Neural progenitor cell (in vitro differentiated cells): ENCODE measurements around the gene C10orf67. TPM values are rescaled to one million over a fixed set of nuclear protein-coding genes. Genes with fewer than 3 reads are reported as not detected.
"Not testable (repeated sequence)": the region's sequence is repeated elsewhere in the genome, so short reads cannot be mapped to it uniquely, and the experiment has no call there.

Experiments
- DNase-seq: peaks from one replicate; pipeline ENCODE4 v3.0.0-alpha.2; 2016; ENCODE audit warnings: low spot score
- H2AFZ ChIP-seq: fragments of 200-600 bp; sonication (generic); replicated peaks from 2 replicates; pipeline ENCODE4 v1.6.1; 2016; ENCODE audit warnings: antibody characterized with exemption
- H3F3A ChIP-seq: fragments of 200-600 bp; sonication (generic); 2 replicates; pipeline ENCODE4 v1.6.1; 2016; ENCODE audit warnings: antibody characterized with exemption, low read depth
- H3K27ac ChIP-seq: fragments of 200-600 bp; sonication (generic); 2 replicates; pipeline ENCODE4 v1.5.1; 2016; ENCODE audit warnings: mild to moderate bottlenecking
- H3K27me3 ChIP-seq: fragments of 200-600 bp; sonication (generic); 2 replicates; pipeline ENCODE4 v1.6.1; 2016; ENCODE audit warnings: mild to moderate bottlenecking, moderate library complexity
- H3K36me3 ChIP-seq: fragments of 200-600 bp; sonication (generic); 2 replicates; pipeline ENCODE4 v1.5.1; 2016
- H3K4me1 ChIP-seq: fragments of 200-600 bp; sonication (generic); 2 replicates; pipeline ENCODE4 v1.6.1; 2016; ENCODE audit warnings: mixed run types
- H3K4me2 ChIP-seq: fragments of 200-600 bp; sonication (generic); 2 replicates; pipeline ENCODE4 v1.6.1; 2016
- H3K4me3 ChIP-seq: fragments of 200-600 bp; sonication (generic); 2 replicates; pipeline ENCODE4 v1.5.1; 2016
- H3K79me2 ChIP-seq: fragments of 200-600 bp; sonication (generic); 2 replicates; pipeline ENCODE4 v1.6.1; 2016; ENCODE audit warnings: low read depth
- H3K9ac ChIP-seq: fragments of 200-600 bp; sonication (generic); 2 replicates; pipeline ENCODE4 v1.6.1; 2016
- H3K9me3 ChIP-seq: fragments of 200-600 bp; sonication (generic); 2 replicates; pipeline ENCODE4 v1.5.1; 2016; ENCODE audit warnings: low read depth
- H4K20me1 ChIP-seq: fragments of 200-600 bp; sonication (generic); 2 replicates; pipeline ENCODE4 v1.6.1; 2016; ENCODE audit warnings: low read depth
- H3K27ac Mint-ChIP-seq: 3 replicates; pipeline ENCODE4 v1.8.0; 2021; ENCODE audit warnings: mixed read lengths
- H3K27me3 Mint-ChIP-seq: 2 replicates; pipeline ENCODE4 v1.8.0; 2022; ENCODE audit warnings: low read depth, mild to moderate bottlenecking, inconsistent platforms, moderate library complexity, mixed read lengths; ENCODE audit not compliant: insufficient read depth
- H3K36me3 Mint-ChIP-seq: 3 replicates; pipeline ENCODE4 v1.8.0; 2021; ENCODE audit warnings: mixed read lengths
- H3K4me1 Mint-ChIP-seq: 3 replicates; pipeline ENCODE4 v1.8.0; 2021; ENCODE audit warnings: mixed read lengths
- H3K4me3 Mint-ChIP-seq: 3 replicates; pipeline ENCODE4 v1.8.0; 2021; ENCODE audit warnings: mild to moderate bottlenecking, moderate library complexity, mixed read lengths
- H3K9me3 Mint-ChIP-seq: 3 replicates; pipeline ENCODE4 v1.8.0; 2020; ENCODE audit warnings: mixed read lengths
- EZH2 ChIP-seq: fragments of 200-600 bp; sonication (generic); IDR thresholded peaks from 2 replicates; pipeline ENCODE4 v1.6.1; 2017; ENCODE audit warnings: antibody characterized with exemption, mild to moderate bottlenecking, moderate library complexity
- EZH2phosphoT487 ChIP-seq: fragments of 200-600 bp; sonication (generic); IDR thresholded peaks from 2 replicates; pipeline ENCODE4 v1.6.1; 2017; ENCODE audit warnings: antibody characterized with exemption
- total RNA-seq: library from RNA; depleted of rRNA; stranded (reverse); fragments of >200 nt; gene quantifications from 2 replicates; pipeline ENCODE4 v1.2.3, GENCODE V29; 2015; ENCODE audit warnings: low replicate concordance
- TF ChIP-seq, protein P1 (sequence below): fragments of 200-600 bp; sonication (generic); IDR thresholded peaks from 2 replicates; pipeline ENCODE4 v1.5.1; 2017; ENCODE audit warnings: antibody characterized with exemption, mild to moderate bottlenecking

C10orf67 gene
- not detected in 2 replicates for total RNA-seq

DNA sequence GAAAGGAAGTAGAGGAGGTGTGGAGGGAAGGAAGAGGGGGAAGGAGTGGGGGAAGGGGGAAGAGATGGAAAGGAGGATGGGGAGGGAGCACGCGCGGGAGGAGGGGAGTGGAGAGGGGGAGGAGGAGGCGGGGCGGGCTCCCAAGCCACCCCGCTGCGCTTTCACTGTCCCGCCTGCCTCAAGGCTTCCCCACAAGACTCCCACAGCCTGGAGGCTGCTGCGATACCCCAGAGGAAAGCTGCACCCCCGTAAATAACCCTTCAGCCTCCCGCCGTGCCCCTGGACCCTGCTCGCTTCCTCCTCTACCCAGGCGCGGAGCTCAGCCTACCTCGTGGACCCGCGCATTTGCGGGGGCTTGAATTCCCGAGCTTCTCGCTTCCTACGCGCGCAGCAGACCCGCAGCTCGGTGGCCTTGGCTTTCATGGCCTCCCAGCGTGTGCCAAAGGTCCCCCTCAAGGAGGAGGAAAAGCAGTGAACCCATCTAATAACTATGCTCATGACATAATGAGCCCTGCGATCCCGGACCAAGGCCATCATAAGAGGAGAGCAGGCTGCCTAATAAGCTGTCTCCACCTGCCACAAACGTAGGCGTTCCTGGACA is at the start of gene C10orf67:
TSS of gene C10orf67 (minus strand) at position 557 of the 601 bp plus-strand sequence. CDS start at position 534, 23 bp downstream.
- H3K27me3 ChIP-seq = peaks cover 32% of the 10 kb centered on the region
- peaks cover 5% of the 10 kb centered on the region for H3K4me1 ChIP-seq
- H3K79me2 ChIP-seq = no peaks in the 10 kb centered on the region
- peaks cover 58% of the 10 kb centered on the region for H3K4me1 Mint-ChIP-seq
- H3K4me3 Mint-ChIP-seq = peak within 1 kb of the TSS; percentile 84
- peak; percentile 45 for TF ChIP-seq EZH2phosphoT487
- TF ChIP-seq, protein P1, sequence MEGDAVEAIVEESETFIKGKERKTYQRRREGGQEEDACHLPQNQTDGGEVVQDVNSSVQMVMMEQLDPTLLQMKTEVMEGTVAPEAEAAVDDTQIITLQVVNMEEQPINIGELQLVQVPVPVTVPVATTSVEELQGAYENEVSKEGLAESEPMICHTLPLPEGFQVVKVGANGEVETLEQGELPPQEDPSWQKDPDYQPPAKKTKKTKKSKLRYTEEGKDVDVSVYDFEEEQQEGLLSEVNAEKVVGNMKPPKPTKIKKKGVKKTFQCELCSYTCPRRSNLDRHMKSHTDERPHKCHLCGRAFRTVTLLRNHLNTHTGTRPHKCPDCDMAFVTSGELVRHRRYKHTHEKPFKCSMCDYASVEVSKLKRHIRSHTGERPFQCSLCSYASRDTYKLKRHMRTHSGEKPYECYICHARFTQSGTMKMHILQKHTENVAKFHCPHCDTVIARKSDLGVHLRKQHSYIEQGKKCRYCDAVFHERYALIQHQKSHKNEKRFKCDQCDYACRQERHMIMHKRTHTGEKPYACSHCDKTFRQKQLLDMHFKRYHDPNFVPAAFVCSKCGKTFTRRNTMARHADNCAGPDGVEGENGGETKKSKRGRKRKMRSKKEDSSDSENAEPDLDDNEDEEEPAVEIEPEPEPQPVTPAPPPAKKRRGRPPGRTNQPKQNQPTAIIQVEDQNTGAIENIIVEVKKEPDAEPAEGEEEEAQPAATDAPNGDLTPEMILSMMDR = no peak
- H3K27ac ChIP-seq = no peak within 1 kb of the TSS
- no peaks in the 10 kb centered on the region for H3K9me3 ChIP-seq
- no peaks in the 10 kb centered on the region for H3K36me3 ChIP-seq
- peaks cover 4% of the 10 kb centered on the region for H3K27me3 Mint-ChIP-seq
- no peaks in the 10 kb centered on the region for H4K20me1 ChIP-seq
- H3K9ac ChIP-seq = no peak within 1 kb of the TSS
- H2AFZ ChIP-seq = peak within 1 kb of the TSS; percentile 95
- peak; percentile 70 for DNase-seq
- peaks cover 6% of the 10 kb centered on the region for H3F3A ChIP-seq
- H3K9me3 Mint-ChIP-seq = no peaks in the 10 kb centered on the region
- no peaks in the 10 kb centered on the region for H3K36me3 Mint-ChIP-seq
- H3K4me3 ChIP-seq = peak within 1 kb of the TSS; percentile 78
- H3K4me2 ChIP-seq = peak within 1 kb of the TSS; percentile 98
- peak within 1 kb of the TSS; percentile 100 for H3K27ac Mint-ChIP-seq

DNA sequence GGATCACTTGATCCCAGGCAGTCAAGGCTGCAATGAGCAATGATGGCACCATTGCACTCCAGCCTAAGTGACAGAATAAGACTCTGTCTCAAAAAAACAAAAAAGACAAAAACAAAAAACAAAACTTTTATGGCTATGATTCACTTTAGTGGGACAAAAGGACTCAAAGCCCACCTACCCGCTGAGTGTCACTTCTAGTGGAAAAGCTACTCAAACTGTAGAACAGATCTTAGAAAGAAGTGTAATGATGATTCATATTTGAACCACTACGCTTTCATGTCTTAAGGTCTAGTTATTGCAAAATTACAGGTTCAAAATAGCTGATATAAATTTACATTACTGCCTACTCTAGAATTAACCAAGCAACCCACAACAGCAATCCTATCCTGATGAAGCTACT is 47.2 kb upstream of the C10orf67 start:
- Histone ChIP-seq H3K4me2 (no peak overlapping the region), H3K9ac (no peak overlapping the region), H3K79me2 (no peaks in the 10 kb centered on the region), H3K27me3 (no peaks in the 10 kb centered on the region), H3F3A (no peaks in the 10 kb centered on the region), H3K9me3 (no peaks in the 10 kb centered on the region), H3K4me1 (no peaks in the 10 kb centered on the region), H2AFZ (no peak overlapping the region), H4K20me1 (no peaks in the 10 kb centered on the region), H3K27ac (no peak overlapping the region), H3K36me3 (no peaks in the 10 kb centered on the region), H3K4me3 (no peak overlapping the region)
- Mint-ChIP-seq H3K27ac (no peak overlapping the region), H3K4me1 (no peaks in the 10 kb centered on the region), H3K9me3 (peaks cover 2% of the 10 kb centered on the region), H3K4me3 (no peak overlapping the region), H3K36me3 (no peaks in the 10 kb centered on the region), H3K27me3 (peaks cover 2% of the 10 kb centered on the region)
- no peak for DNase-seq
- TF ChIP-seq EZH2 = no peak
- TF ChIP-seq EZH2phosphoT487 = no peak
- TF ChIP-seq, protein P1 = no peak

DNA sequence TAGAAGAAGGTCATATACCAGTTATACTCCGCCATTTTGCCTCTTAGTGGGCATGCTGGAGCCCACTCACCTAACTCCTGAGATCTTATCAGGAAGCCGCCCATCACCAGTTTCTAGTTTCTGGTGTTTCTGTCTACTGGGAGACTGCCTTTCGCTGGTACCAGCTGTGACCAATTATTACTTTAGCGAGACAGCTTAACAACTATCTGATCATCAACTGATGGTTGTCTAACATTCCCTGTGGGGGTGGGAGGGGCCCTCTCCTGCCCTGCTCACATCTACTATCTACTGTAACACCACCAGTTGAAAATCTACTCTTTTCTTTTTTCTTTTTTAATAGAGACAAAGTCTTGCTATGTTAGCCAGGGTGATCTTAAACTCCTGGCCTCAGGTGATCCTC is 46.2 kb upstream of the C10orf67 start:
- Histone ChIP-seq H3K9me3 (no peaks in the 10 kb centered on the region), H3K4me1 (no peaks in the 10 kb centered on the region), H3F3A (no peaks in the 10 kb centered on the region), H3K9ac (no peak overlapping the region), H3K4me2 (no peak overlapping the region), H3K4me3 (no peak overlapping the region), H3K36me3 (no peaks in the 10 kb centered on the region), H3K27ac (no peak overlapping the region), H4K20me1 (no peaks in the 10 kb centered on the region), H3K79me2 (no peaks in the 10 kb centered on the region), H2AFZ (no peak overlapping the region), H3K27me3 (no peaks in the 10 kb centered on the region)
- no peak for TF ChIP-seq EZH2phosphoT487
- TF ChIP-seq EZH2 = no peak
- TF ChIP-seq, protein P1 = no peak
- Mint-ChIP-seq H3K27ac (no peak overlapping the region), H3K27me3 (no peaks in the 10 kb centered on the region), H3K4me3 (no peak overlapping the region), H3K9me3 (peaks cover 2% of the 10 kb centered on the region), H3K4me1 (no peaks in the 10 kb centered on the region), H3K36me3 (no peaks in the 10 kb centered on the region)
- no peak for DNase-seq

DNA sequence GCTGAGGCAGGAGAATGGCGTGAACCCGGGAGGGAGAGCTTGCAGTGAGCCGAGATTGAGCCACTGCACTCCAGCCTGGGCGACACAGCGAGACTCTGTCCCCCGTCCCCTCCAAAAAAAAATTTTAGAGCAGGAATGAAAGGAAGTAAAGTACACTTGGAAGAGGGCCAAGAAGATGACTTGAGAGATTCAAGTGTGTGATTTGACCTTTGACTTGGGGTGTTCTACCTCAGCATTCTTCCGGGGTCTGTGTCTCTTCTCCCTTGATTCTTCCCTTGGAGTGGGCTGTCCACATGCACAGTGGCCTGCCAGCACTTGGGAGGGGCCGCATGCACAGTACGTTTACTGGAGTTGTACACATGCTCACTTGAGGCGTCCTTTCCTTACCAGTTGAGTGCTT is 45.8 kb upstream of the C10orf67 start:
- not testable (repeated sequence) for H3K79me2 ChIP-seq, H3K36me3 ChIP-seq, H3K4me2 ChIP-seq, DNase-seq, H3K27ac ChIP-seq, H2AFZ ChIP-seq, H3K4me1 Mint-ChIP-seq, H3K9me3 Mint-ChIP-seq, H3K36me3 Mint-ChIP-seq, H4K20me1 ChIP-seq, H3K4me1 ChIP-seq, H3K27me3 Mint-ChIP-seq, H3K27ac Mint-ChIP-seq, H3K9ac ChIP-seq, H3K9me3 ChIP-seq, H3F3A ChIP-seq, H3K4me3 Mint-ChIP-seq, H3K27me3 ChIP-seq, H3K4me3 ChIP-seq

DNA sequence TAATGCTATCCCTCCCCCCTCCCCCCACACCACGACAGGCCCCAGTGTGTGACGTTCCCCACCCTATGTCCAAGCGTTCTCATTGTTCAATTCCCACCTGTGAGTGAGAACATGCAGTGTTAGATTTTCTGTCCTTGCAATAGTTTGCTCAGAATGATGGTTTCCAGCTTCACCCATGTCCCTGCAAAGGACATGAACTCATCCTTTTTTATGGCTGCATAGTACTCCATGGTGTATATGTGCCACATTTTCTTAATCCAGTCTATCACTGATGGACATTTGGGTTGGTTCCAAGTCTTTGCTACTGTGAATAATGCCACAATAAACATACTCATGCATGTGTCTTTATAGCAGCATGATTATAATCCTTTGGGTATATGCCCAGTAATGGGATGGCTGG is 42.9 kb upstream of the C10orf67 start:
- H3K27me3 ChIP-seq, H3K9me3 Mint-ChIP-seq, H3K36me3 ChIP-seq, H3K27me3 Mint-ChIP-seq, H3K4me1 ChIP-seq, H3K27ac Mint-ChIP-seq, H3F3A ChIP-seq, H3K27ac ChIP-seq, H3K4me3 Mint-ChIP-seq, H2AFZ ChIP-seq, DNase-seq, H3K79me2 ChIP-seq, H3K9ac ChIP-seq, H3K4me3 ChIP-seq, H4K20me1 ChIP-seq, H3K36me3 Mint-ChIP-seq, H3K9me3 ChIP-seq, H3K4me1 Mint-ChIP-seq, H3K4me2 ChIP-seq: not testable (repeated sequence)
